NCI-H1417 (cell line): Measurements from ENCODE around the gene SPI1.
A peak's percentile ranks its signal among the peaks of the same experiment; 100 is the strongest.
"Not testable (repeated sequence)": the region's sequence is repeated elsewhere in the genome, so short reads cannot be mapped to it uniquely, and the experiment has no call there.

Experiments used
- DNase-seq, 3 experiments: peaks; one replicate each; lab custom pipeline; 2025; lab: John Stamatoyannopoulos, UW

The SPI1 gene

GRCh38 chr11:47340010-47340409 is 38.3 kb downstream of the SPI1 start:
- no peak for DNase-seq

GRCh38 chr11:47338396-47339241 is 39.7 kb downstream of the SPI1 start:
- no peak for DNase-seq

- no peak for DNase-seq
These were observed 41.0 kb downstream of the SPI1 start for GRCh38 chr11:47337229-47337924.

GRCh38 chr11:47336595-47336994 is 41.8 kb downstream of the SPI1 start:
- no peak for DNase-seq

- no peak for DNase-seq
These were observed 42.6 kb downstream of the SPI1 start for GRCh38 chr11:47335733-47336132.

- DNase-seq, result not testable (repeated sequence)
These were observed 43.5 kb downstream of the SPI1 start for GRCh38 chr11:47334699-47335411.

- no peak for DNase-seq
These were observed 44.4 kb downstream of the SPI1 start for GRCh38 chr11:47333886-47334443.

- no peak for DNase-seq
These were observed 44.9 kb downstream of the SPI1 start for GRCh38 chr11:47333526-47333845.

- DNase-seq, result no peak
These were observed 45.4 kb downstream of the SPI1 start for GRCh38 chr11:47332791-47333525.

- no peak for DNase-seq
These were observed 46.0 kb downstream of the SPI1 start for GRCh38 chr11:47332303-47332711.

GRCh38 chr11:47331454-47332302 is 46.7 kb downstream of the SPI1 start:
- peak in 1 of 3 experiments; percentile 5 for DNase-seq

GRCh38 chr11:47329987-47330931 is 48.1 kb downstream of the SPI1 start:
- peak in 2 of 3 experiments; percentile 2 to 23 for DNase-seq

- DNase-seq, result no peak
These were observed 48.8 kb downstream of the SPI1 start for GRCh38 chr11:47329431-47329986.

- no peak for DNase-seq
These were observed 49.6 kb downstream of the SPI1 start for GRCh38 chr11:47328449-47329390.

GRCh38 chr11:47327949-47328348 is 50.4 kb downstream of the SPI1 start:
- no peak for DNase-seq

GRCh38 chr11:47327025-47327424 is 51.3 kb downstream of the SPI1 start:
- DNase-seq, result peak; percentile 17 to 59 (median 47)

- no peak for DNase-seq
These were observed 52.1 kb downstream of the SPI1 start for GRCh38 chr11:47326198-47326597.
